Esophagus muscularis mucosa (tissue), 4 donors: Measurements from ENCODE around the gene CCDC187. TPM values are rescaled to one million over a fixed set of nuclear protein-coding genes. Genes with fewer than 3 reads are reported as not detected.
"Not testable (repeated sequence)": the region's sequence is repeated elsewhere in the genome, so short reads cannot be mapped to it uniquely, and the experiment has no call there.

ENCODE experiments used
- DNase-seq: peaks from one replicate; pipeline ENCODE4 v3.0.0-alpha.2; 2017; ENCODE audit errors: extremely low spot score
- H3K27ac ChIP-seq, 4 donors: fragments of 200-600 bp; sonication (generic); replicated peaks in 1 of 4; 1 replicate in 3 of 4; 2 replicates in 1 of 4; pipeline ENCODE4 v1.5.1; 2016 to 2019; ENCODE audit warnings: mild to moderate bottlenecking in 1 of 4
- H3K27me3 ChIP-seq, 4 donors: fragments of 200-600 bp; sonication (generic); one replicate each; pipeline versions ENCODE4 v1.5.1 to v1.6.0; 2016 to 2019
- H3K36me3 ChIP-seq, 4 donors: fragments of 200-600 bp; sonication (generic); one replicate each; pipeline ENCODE4 v1.5.1; 2016 to 2019
- H3K4me1 ChIP-seq, 4 donors: fragments of 200-600 bp; sonication (generic); one replicate each; pipeline ENCODE4 v1.5.1; 2016 to 2019
- H3K4me3 ChIP-seq, 4 donors: fragments of 200-600 bp; sonication (generic); 1 replicate in 2 of 4; 2 replicates in 2 of 4; pipeline ENCODE4 v1.5.1; 2016 to 2019; ENCODE audit warnings: mild to moderate bottlenecking in 4 of 4, moderate library complexity in 1 of 4
- H3K9me3 ChIP-seq, 4 donors: fragments of 200-600 bp; sonication (generic); 1 replicate in 3 of 4; 2 replicates in 1 of 4; pipeline ENCODE4 v1.5.1; 2016 to 2019
- CTCF ChIP-seq, 3 experiments: fragments of 200-600 bp in 2 of 3; fragments of 450-650 bp in 1 of 3; sonication (generic) in 2 of 3; IDR thresholded peaks; one replicate each; pipeline ENCODE4 v1.5.1; 2017 to 2019; ENCODE audit warnings: antibody characterized with exemption in 3 of 3, mild to moderate bottlenecking in 2 of 3, moderate library complexity in 1 of 3
- EP300 ChIP-seq: sonication (generic); formaldehyde crosslinking; IDR thresholded peaks from one replicate; pipeline ENCODE4 v1.6.1; 2017; ENCODE audit warnings: antibody characterized with exemption
- POLR2A ChIP-seq: fragments of 450-650 bp; IDR thresholded peaks from one replicate; pipeline ENCODE4 v1.6.1; 2017; ENCODE audit warnings: antibody characterized with exemption, moderate library complexity, mild to moderate bottlenecking, low read depth
- POLR2AphosphoS5 ChIP-seq, 2 donors: sonication (generic); formaldehyde crosslinking; IDR thresholded peaks; one replicate each; pipeline ENCODE4 v1.6.1; 2017; ENCODE audit warnings: antibody characterized with exemption in 2 of 2
- WGBS: methylation state at CpG from one replicate; pipeline ENCODE4 v1.1.5; 2018; 5-methylcytosine and 5-hydroxymethylcytosine counted together
- intact Hi-C: fragments of 100-400 bp; cut with DNase I; formaldehyde crosslinking; loops from one replicate; pipeline ENCODE4 v1.15.1; 2023
- total RNA-seq, 4 donors: library from RNA; depleted of rRNA; stranded (reverse); fragments of >200 nt; gene quantifications; one replicate each; pipeline versions ENCODE4 v1.1.0 to v1.2.1, GENCODE V29; 2016

Gene CCDC187
- total RNA-seq, 4 donors from 2014 or later, result not detected

- TF ChIP-seq EP300 (no peak), POLR2AphosphoS5 (IDR thresholded peaks at IDR 0.05) (peak; percentile 45 to 71), CTCF (IDR thresholded peaks at IDR 0.05) (peak in 2 of 3 experiments; percentile 23 to 41)
- intact Hi-C loops, result loop anchor here (1.0 kb wide), 1 partner anchor 22 kb away; the partner anchor contains the start of gene QSOX2
- DNase-seq, result peak; percentile 94
- no peaks in the 10 kb centered on the region for H3K36me3 ChIP-seq
- peaks cover 5 to 17% (median 14%) of the 10 kb centered on the region in 4 donors for H3K4me1 ChIP-seq
- H3K9me3 ChIP-seq, result no peaks in the 10 kb centered on the region
- peak overlapping the region; percentile 59 to 68 (median 64) for H3K27ac ChIP-seq
- H3K27me3 ChIP-seq, result peaks cover 0 to 6% (median 0%) of the 10 kb centered on the region in 4 donors
- H3K4me3 ChIP-seq, result peak overlapping the region; percentile 54 to 68 (median 58)
- 22% methylated on average over 20 of the region's 60 CpGs for WGBS
Observed at GRCh38 chr9:136267261-136268111, 36.4 kb downstream of the CCDC187 start.

GRCh38 chr9:136266641-136267040 is 37.3 kb downstream of the CCDC187 start:
- DNase-seq, H3K9me3 ChIP-seq, H3K27ac ChIP-seq, H3K27me3 ChIP-seq, H3K36me3 ChIP-seq: not testable (repeated sequence)
- H3K4me3 ChIP-seq, result peak overlapping the region; percentile 54 to 68 (median 58)
- peaks cover 5 to 17% (median 14%) of the 10 kb centered on the region in 4 donors for H3K4me1 ChIP-seq
- 93% methylated on average over 18 of the region's 18 CpGs for WGBS
- intact Hi-C loops, result loop anchor here (1.0 kb wide), 1 partner anchor 21 kb away; the partner anchor contains the start of gene QSOX2

- intact Hi-C loops, result no loop called here
- no peak for DNase-seq
- Histone ChIP-seq H3K4me1 (peaks cover 5 to 17% (median 14%) of the 10 kb centered on the region in 4 donors), H3K36me3 (no peaks in the 10 kb centered on the region), H3K4me3 (no peak overlapping the region), H3K9me3 (no peaks in the 10 kb centered on the region), H3K27ac (no peak overlapping the region), H3K27me3 (peaks cover 0 to 6% (median 0%) of the 10 kb centered on the region in 4 donors)
- WGBS, result 94% methylated on average over 9 of the region's 17 CpGs
- no peak for TF ChIP-seq POLR2AphosphoS5 (IDR thresholded peaks at IDR 0.05)
- no peak for TF ChIP-seq EP300
- no peak for TF ChIP-seq CTCF (IDR thresholded peaks at IDR 0.05)
- TF ChIP-seq POLR2A, result no peak
Observed at GRCh38 chr9:136265561-136266355, 38.1 kb downstream of the CCDC187 start.

GRCh38 chr9:136264441-136265405 is 39.2 kb downstream of the CCDC187 start:
- intact Hi-C loops, result no loop called here
- peaks cover 0 to 6% (median 0%) of the 10 kb centered on the region in 4 donors for H3K27me3 ChIP-seq
- no peak for DNase-seq
- H3K9me3 ChIP-seq, result no peaks in the 10 kb centered on the region
- no peak overlapping the region for H3K4me3 ChIP-seq
- peaks cover 5 to 17% (median 14%) of the 10 kb centered on the region in 4 donors for H3K4me1 ChIP-seq
- no peaks in the 10 kb centered on the region for H3K36me3 ChIP-seq
- WGBS, result 77% methylated on average over 11 of the region's 24 CpGs
- no peak overlapping the region for H3K27ac ChIP-seq
- TF ChIP-seq CTCF (IDR thresholded peaks at IDR 0.05) (no peak), POLR2A (no peak), EP300 (no peak), POLR2AphosphoS5 (IDR thresholded peaks at IDR 0.05) (no peak)
